HG03066 (cell line): ENCODE data around the gene SF3A1.
A peak's percentile ranks its signal among the peaks of the same experiment; 100 is the strongest.
"Not testable (repeated sequence)": the region's sequence is repeated elsewhere in the genome, so short reads cannot be mapped to it uniquely, and the experiment has no call there.

Experiments
- ATAC-seq: cut with Tn5 transposase; IDR thresholded peaks from one replicate; pipeline ENCODE4 v1.9.1; 2021; ENCODE audit warnings: low read depth; ENCODE audit not compliant: unreplicated experiment

The SF3A1 gene

GRCh38 chr22:30357236-30357570 lies 509 bp upstream of the SF3A1 start:
- ATAC-seq = no peak

DNA sequence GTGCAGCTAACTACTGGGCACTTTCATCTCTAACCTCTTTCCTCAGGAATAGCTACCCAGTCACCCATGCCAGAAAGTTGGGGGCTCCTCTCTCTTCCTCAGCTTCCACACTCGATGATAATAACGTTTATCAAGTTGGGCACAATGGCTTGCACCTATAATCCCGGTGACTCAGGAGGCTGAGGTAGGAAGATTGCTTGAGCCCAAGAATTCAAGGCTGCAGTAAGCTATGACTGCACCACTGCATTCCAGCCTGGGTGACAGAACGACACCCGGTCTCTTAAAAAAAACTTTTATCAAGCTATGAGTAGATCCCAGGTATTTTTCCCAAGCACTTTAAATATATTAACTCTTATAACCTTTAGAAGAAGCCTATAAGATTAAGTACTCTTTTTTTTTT lies 2.0 kb downstream of the SF3A1 start:
- ATAC-seq = no peak

- ATAC-seq = no peak
Measured at GRCh38 chr22:30351226-30351625, 5.5 kb downstream of the SF3A1 start.

DNA sequence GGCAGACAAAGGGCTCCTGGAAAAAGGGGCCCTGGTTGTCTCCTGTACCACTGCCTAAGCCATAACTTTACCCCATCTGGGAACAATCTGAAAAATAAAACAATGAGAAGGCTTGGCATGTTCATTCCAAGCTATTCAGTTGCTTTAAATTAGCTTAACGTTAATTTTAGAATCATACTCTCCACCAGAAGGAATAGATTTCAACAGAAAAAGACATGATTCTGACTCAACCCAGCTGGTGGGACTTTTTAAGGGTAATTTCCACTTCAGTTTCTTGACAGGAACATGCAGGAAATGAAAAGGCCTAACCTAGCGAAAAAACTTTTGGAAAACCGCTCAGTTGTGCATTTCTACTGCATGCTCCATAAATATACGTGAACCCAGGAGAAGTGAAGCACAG lies 7.9 kb downstream of the SF3A1 start:
- no peak for ATAC-seq

GRCh38 chr22:30348404-30348803 lies 8.3 kb downstream of the SF3A1 start:
- no peak for ATAC-seq

GRCh38 chr22:30347255-30347892 lies 9.3 kb downstream of the SF3A1 start:
- ATAC-seq = no peak

DNA sequence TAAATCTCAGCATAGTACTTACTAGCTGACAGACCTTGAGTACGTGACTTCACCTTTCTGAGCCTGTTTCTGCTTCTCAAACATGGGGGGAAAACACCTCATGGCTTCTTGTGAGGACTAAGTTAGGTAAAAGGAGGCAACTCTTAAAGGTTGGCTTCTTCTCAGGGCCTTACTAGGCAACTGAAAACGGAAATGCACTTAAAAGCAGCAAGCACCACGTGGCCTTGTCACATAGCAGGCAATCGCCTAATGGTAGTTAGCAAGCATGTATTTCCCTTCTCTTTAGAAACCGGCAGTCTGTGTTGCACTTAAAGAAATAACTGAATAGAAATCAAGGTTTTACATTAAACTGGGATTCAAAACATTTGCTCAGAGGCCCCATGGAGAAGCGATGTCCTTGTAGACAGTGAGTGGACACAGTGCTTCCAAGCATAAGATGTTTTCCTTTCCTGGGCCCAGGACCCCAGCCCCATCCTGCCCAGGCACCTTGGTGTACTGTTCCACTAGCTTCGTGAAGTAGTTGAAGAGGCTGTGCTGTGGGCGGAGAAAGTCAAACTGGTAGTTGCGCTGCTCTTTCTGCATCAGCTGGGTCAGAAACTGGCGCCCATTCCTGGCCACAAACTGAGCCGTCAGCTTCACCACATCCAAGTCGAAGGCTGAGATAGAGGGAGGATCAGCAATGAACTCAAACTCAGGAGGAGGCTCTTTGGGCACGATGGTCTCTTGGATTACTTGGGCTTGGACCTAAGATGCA lies 12.1 kb downstream of the SF3A1 start:
- no peak for ATAC-seq

DNA sequence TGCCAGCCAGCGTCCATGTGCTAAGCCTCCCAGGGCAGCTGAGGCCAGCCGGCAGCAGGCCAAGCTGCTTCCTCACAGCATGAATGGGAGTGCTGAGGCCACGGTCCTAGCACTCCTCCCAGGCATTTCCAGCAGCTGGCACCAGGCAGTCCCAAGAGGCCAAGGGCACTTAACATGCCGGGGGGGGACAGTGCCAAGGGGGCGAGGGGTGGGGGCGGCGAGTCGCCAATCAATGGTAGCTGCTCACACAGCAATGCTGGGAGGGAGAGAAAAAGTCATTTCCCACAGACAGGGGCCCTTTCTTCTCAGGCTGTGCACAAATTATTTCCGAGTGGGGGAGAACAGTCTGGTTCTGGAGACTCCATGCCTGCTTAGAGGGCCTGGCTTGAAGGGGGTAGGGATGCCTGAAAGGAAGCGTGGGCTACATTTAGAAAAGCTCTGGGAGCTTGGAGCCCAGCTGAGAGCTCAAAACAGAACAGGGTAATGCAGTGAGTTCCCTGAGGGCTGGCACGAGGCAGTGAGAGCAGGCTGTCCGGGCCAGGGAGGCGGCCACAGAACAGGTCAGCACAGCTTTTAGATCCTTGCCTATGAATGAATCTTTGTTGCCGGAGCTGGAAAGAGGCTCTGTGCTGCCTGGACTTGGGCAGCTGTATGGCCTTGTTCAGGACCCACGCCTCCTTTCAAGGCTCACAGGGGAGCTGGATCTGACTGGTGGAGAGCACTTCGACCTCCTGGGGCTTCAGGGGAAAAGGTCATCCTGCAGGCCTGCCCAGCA lies 15.6 kb downstream of the SF3A1 start:
- no peak for ATAC-seq

- no peak for ATAC-seq
Measured at GRCh38 chr22:30338802-30339201, 17.9 kb downstream of the SF3A1 start.

DNA sequence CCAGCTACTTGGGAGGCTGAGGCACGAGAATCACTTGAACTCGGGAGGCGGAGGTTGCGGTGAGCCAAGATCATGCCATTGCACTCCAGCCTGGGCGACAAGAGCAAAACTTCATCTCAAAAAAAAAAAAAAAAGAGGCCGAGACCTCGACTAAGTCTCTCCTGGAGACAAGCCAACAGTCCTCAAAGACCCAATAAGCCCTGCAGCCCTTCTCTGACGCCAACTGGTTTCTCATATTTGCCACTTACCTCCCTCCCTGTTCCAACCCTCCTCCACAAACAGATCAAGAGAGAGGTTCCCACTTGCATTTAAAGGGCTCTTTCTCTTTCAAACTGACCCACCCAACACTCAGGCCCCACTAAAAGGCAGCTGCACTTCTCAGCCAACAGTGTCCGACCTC lies 18.4 kb downstream of the SF3A1 start:
- ATAC-seq = not testable (repeated sequence)

DNA sequence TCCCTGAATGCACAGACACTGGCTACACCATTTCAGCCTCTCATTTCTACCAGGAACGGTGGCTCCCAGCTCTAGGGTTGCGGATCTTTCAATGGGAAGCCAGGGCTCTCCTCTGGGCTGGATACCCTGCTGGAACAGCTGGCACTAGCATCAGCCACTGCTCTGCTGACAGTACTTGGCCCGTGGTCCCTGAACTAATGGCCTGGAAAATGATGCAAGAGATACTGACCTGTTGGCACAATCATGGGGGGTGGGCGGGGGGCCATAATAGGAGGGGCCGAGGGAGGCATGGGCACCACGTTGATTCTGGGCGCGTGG lies 19.3 kb downstream of the SF3A1 start:
- ATAC-seq = no peak

- no peak for ATAC-seq
Measured at GRCh38 chr22:30336752-30337460, 19.8 kb downstream of the SF3A1 start.

GRCh38 chr22:30335236-30335635 lies 21.5 kb downstream of the SF3A1 start:
- ATAC-seq = no peak

DNA sequence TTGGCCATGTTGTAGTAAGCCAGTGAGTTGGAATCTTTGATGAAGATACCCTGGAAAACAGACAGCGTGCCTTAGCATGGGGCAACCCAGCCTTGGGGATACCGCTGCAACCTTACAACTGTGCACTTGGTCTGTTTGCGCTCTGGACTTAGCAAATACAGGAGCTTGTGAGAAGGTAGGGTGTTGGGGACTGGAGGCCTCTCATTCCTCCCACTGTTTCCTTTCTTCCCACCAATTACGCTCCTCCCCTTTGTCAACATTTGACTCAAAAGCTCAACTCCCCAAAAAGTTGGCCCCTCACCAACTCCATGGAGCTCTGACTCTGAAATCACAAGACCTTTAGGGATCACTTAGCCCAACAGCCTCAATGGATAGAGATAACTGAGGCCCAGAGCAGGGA lies 22.0 kb downstream of the SF3A1 start:
- ATAC-seq = no peak

- no peak for ATAC-seq
Measured at GRCh38 chr22:30333707-30334087, 23.0 kb downstream of the SF3A1 start.

DNA sequence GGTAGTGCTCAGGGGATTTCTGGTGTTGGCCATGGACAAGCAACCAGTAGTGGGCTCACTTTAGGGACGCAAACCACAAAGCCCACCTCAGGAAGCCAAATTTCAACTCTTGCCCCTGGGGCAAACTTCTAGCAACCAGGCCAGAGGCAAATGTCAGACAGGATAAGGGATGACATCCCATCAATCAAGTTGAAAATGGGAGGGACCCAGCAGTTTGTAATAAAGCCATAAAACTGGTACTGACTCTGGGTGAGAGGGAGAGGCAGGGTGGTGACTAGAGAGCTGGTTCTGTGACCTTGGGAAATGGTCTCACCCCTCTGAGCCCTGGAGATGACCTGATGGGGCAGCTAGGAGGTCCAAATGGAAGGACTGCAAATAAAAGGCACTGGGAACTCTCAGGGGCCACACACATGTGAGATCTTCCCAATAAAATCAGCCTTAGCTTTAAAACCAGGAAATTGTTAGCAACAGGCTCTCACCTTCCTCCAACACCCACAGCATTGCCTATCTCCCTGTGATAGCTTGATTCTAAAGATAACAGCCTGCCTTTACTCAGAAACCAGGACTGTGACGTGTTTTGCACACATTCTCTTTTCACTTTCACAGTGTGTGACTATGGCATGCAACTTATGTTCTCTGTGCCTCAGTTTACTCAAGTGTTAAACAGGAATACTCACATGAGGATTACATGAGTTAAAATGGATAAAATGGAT lies 23.5 kb downstream of the SF3A1 start:
- ATAC-seq = no peak

DNA sequence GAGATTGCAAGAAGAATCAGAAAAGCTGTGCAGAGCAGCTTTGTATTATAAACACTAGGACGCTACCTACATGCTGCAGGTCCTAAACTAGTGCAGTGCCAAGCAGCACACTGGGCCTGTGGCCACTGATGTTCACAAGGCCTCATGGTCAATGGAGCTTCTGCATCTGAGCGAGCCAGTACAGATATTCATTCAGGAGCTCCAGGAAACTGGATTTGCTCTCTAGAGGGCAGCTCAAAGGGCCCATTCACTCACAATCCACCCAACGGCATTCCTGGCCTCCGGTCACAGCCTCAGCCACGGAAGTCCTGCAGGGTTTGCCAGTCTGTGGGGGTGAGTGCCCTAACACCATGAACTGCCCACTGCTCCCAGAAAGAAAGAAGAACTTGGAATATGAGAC lies 24.1 kb downstream of the SF3A1 start:
- no peak for ATAC-seq

- ATAC-seq = no peak
Measured at GRCh38 chr22:30328466-30329049, 28.1 kb downstream of the SF3A1 start.

- no peak for ATAC-seq
Measured at GRCh38 chr22:30327864-30328345, 28.8 kb downstream of the SF3A1 start.

GRCh38 chr22:30326706-30327362 lies 29.9 kb downstream of the SF3A1 start, which contains the start of gene TBC1D10A:
TBC1D10A (minus strand) TSS chr22:30326941; CDS start chr22:30326881, 60 bp downstream.
- ATAC-seq = peak; percentile 87
